ENCODE measurements around the gene PARD3. TPM values are rescaled to one million over a fixed set of nuclear protein-coding genes. Genes with fewer than 3 reads are reported as not detected.

PARD3 gene
- total RNA-seq, 1 donor from 2014 or later = 88.7 TPM

DNA sequence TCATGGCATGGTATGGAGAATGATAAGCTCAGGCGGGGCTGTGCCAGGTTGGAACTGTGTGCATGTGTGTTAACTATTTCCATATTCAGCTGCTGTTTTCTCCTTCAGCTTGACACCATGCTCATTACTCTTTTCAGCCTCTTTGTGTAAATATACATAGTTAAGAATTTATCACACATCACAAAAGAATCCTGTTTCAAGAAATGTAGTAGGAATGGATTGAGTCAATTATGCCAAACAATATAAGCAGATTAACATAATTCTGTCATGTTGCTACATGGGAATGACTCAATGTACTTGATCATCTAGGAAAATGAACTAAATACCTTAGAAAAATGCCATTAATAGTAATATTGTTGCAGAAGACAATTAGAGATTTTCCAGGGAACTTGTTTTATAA, 687.4 kb downstream of the PARD3 start:
- Histone ChIP-seq H3K4me3 (ENCODE audit: low read length in 3 of 3) (no peak overlapping the region), H3K4me1 (ENCODE audit: control insufficient read depth in 3 of 3, insufficient read depth in 3 of 3, low read length in 3 of 3) (no peaks in the 10 kb centered on the region), H3K36me3 (ENCODE audit: control insufficient read depth in 3 of 3, insufficient read depth in 3 of 3, low read length in 3 of 3) (peaks cover 0 to 3% (median 0%) of the 10 kb centered on the region in 3 donors), H3K9ac (ENCODE audit: low read depth in 1 of 3, low read length in 3 of 3) (no peak overlapping the region), H3K9me3 (ENCODE audit: control insufficient read depth in 3 of 3, low read length in 3 of 3) (no peaks in the 10 kb centered on the region), H3K27ac (ENCODE audit: low read depth, low read length) (no peak overlapping the region), H3K27me3 (ENCODE audit: control insufficient read depth in 3 of 3, insufficient read depth in 3 of 3, low read length in 3 of 3) (no peaks in the 10 kb centered on the region)

DNA sequence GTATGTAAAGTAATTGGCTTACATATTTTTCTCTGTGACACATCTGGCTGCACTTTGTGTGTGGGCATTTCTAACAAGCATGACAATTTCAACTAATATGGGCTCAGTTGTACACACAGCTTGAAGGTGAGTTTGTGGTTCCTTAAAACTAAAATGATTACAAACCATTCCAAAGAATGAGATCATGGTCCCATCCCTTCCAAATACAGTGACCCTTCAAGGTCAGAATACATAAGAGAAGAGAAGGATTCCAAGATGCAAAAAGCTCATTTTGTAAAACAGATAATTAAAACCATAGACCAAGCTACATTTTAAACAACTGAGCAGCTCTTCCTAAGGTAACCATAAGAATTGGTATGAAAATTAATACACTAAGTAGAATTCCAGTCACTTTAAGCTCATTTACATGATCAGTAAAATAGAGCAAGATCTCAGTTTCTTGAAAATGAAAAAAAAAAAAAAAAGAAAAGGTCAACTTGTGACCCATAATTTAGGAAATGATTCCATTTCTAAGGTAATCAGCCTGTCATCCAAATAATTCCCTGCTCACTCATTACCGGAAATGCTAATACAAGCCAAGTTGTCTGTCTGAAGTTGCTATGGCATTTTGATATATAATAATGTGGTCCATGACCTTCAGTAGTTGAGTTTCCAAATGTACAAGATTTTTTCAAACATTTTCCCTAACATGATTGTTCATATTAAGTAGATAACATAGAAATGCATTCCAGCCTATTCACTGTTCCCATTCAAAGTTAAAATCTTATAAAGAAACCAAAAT, 688.5 kb downstream of the PARD3 start:
- Histone ChIP-seq H3K27me3 (ENCODE audit: control insufficient read depth in 3 of 3, insufficient read depth in 3 of 3, low read length in 3 of 3) (no peaks in the 10 kb centered on the region), H3K27ac (ENCODE audit: low read depth, low read length) (no peak overlapping the region), H3K4me1 (ENCODE audit: control insufficient read depth in 3 of 3, insufficient read depth in 3 of 3, low read length in 3 of 3) (no peaks in the 10 kb centered on the region), H3K36me3 (ENCODE audit: control insufficient read depth in 3 of 3, insufficient read depth in 3 of 3, low read length in 3 of 3) (peaks cover 0 to 3% (median 0%) of the 10 kb centered on the region in 3 donors), H3K9ac (ENCODE audit: low read depth in 1 of 3, low read length in 3 of 3) (no peak overlapping the region), H3K4me3 (ENCODE audit: low read length in 3 of 3) (no peak overlapping the region), H3K9me3 (ENCODE audit: control insufficient read depth in 3 of 3, low read length in 3 of 3) (no peaks in the 10 kb centered on the region)

DNA sequence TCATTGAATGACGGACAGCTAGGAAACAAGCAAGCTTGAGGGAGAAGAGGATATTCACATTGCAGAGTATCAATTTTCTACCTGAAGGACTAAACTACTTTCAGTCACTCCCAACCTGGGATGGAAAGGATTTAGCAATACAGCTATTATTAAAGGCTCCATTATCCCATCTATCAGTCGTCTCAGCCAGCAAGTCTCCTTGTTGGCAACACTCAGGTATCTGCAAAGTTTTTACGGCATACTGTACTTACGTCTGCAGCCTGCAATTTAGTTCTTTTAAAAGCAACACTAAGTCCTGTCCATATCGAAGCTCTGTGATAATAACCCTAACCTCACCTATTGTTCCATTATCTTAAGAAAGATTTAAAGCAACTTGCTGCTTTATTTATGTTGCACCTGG, 689.4 kb downstream of the PARD3 start:
- no peaks in the 10 kb centered on the region for H3K9me3 ChIP-seq (ENCODE audit: control insufficient read depth in 3 of 3, low read length in 3 of 3)
- no peak overlapping the region for H3K4me3 ChIP-seq (ENCODE audit: low read length in 3 of 3)
- peaks cover 0 to 1% (median 0%) of the 10 kb centered on the region in 3 donors for H3K36me3 ChIP-seq (ENCODE audit: control insufficient read depth in 3 of 3, insufficient read depth in 3 of 3, low read length in 3 of 3)
- no peak overlapping the region for H3K9ac ChIP-seq (ENCODE audit: low read depth in 1 of 3, low read length in 3 of 3)
- H3K4me1 ChIP-seq (ENCODE audit: control insufficient read depth in 3 of 3, insufficient read depth in 3 of 3, low read length in 3 of 3) = no peaks in the 10 kb centered on the region
- no peak overlapping the region for H3K27ac ChIP-seq (ENCODE audit: low read depth, low read length)
- H3K27me3 ChIP-seq (ENCODE audit: control insufficient read depth in 3 of 3, insufficient read depth in 3 of 3, low read length in 3 of 3) = no peaks in the 10 kb centered on the region

DNA sequence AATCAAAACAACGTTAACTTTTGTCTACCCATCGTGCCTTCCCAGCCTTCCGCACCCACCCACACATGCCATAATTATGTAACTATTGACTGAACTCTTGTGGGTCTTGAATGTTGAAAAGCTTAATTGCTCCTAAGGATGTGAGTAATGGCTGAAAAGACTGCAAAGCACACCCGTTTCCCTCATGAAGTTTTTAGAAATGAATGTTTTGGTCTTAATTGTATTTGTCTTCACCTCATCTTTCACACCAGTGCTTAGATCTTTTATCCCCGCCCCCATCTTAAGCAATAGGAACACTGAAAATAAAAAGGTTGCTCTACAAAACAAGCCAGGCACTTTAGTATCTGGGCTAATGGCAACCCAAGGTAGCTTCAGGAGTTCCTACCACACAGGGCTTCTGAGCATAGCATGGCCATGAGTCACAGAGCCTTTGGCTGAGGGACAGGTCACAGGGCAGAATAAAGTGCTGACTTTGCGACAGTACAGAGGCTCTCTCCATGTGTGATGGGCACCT, 690.5 kb downstream of the PARD3 start:
- Histone ChIP-seq H3K9me3 (ENCODE audit: control insufficient read depth in 3 of 3, low read length in 3 of 3) (no peaks in the 10 kb centered on the region), H3K27me3 (ENCODE audit: control insufficient read depth in 3 of 3, insufficient read depth in 3 of 3, low read length in 3 of 3) (no peaks in the 10 kb centered on the region), H3K27ac (ENCODE audit: low read depth, low read length) (no peak overlapping the region), H3K36me3 (ENCODE audit: control insufficient read depth in 3 of 3, insufficient read depth in 3 of 3, low read length in 3 of 3) (no peaks in the 10 kb centered on the region), H3K9ac (ENCODE audit: low read depth in 1 of 3, low read length in 3 of 3) (no peak overlapping the region), H3K4me3 (ENCODE audit: low read length in 3 of 3) (no peak overlapping the region), H3K4me1 (ENCODE audit: control insufficient read depth in 3 of 3, insufficient read depth in 3 of 3, low read length in 3 of 3) (no peaks in the 10 kb centered on the region)

DNA sequence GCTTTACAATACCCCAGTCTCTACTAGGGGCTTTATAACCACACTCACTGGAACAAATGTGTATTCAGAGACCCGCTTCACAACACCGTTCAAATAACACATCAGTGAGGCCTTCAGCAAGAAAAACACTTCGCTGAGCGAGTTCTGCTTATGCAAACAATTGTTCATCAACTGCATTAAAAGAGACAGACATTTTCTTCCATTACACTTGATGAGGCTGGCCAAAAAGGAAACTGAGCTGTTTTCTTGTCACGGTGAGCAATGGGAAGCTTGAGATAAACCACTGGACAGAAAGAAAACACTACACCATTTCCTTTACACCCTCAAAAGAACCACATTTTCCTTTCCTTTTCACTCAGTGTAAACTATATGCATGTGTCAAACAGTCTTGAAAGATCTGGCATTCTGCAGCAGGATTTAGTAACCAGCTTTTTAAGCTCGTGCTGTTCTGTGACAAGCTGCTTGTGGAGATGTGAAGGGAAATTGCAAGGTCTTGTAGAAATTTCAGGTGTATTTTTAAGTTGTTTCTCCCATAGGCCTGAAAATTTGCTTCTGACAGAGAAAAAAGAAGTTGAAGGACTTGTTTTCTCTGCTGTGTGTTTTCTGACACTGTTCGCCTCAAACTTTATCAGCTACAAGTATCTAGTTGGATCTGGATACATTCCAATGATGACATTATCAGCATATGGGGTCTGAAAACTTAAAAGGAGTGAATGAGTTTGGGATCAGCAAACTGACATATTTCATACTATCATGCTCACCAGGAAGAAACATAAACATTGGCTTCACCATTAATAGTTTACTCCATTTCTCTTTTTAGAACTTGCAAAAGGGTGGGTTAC, 693.1 kb downstream of the PARD3 start:
- H3K36me3 ChIP-seq (ENCODE audit: control insufficient read depth in 3 of 3, insufficient read depth in 3 of 3, low read length in 3 of 3) = no peaks in the 10 kb centered on the region
- peaks cover 0 to 2% (median 2%) of the 10 kb centered on the region in 3 donors for H3K4me1 ChIP-seq (ENCODE audit: control insufficient read depth in 3 of 3, insufficient read depth in 3 of 3, low read length in 3 of 3)
- H3K4me3 ChIP-seq (ENCODE audit: low read length in 3 of 3) = no peak overlapping the region
- no peak overlapping the region for H3K9ac ChIP-seq (ENCODE audit: low read depth in 1 of 3, low read length in 3 of 3)
- no peaks in the 10 kb centered on the region for H3K27me3 ChIP-seq (ENCODE audit: control insufficient read depth in 3 of 3, insufficient read depth in 3 of 3, low read length in 3 of 3)
- no peak overlapping the region for H3K27ac ChIP-seq (ENCODE audit: low read depth, low read length)
- no peaks in the 10 kb centered on the region for H3K9me3 ChIP-seq (ENCODE audit: control insufficient read depth in 3 of 3, low read length in 3 of 3)

DNA sequence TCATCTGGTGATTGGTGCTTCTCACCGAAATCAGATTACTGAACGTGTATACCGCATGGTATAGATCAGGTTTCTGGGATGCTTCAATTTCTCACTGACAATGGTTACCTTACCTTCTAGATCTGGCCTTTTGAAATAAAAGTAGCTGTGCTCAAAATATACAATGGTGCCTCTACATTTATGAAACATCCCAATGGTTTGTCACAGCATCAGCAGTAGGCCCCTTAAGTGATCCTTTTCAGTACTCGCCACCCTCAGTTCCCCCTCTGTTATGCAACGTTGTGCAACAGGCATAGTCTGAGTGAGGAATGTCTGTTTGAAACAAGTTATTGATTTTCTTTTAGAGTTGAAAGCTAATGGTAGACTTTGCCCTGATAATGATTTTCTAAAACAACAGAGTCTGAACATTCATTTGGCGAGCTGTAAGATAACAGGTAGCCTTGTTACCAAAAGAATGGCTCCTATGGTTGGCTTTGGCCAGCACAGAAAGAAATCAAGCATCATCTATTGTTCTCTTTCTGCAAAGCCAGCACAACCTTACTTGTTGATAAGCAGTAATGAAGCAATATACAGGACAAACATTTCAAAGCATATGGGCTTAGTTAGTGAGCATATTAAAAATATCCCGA, 693.9 kb downstream of the PARD3 start:
- Histone ChIP-seq H3K9ac (ENCODE audit: low read depth in 1 of 3, low read length in 3 of 3) (no peak overlapping the region), H3K9me3 (ENCODE audit: control insufficient read depth in 3 of 3, low read length in 3 of 3) (no peaks in the 10 kb centered on the region), H3K27me3 (ENCODE audit: control insufficient read depth in 3 of 3, insufficient read depth in 3 of 3, low read length in 3 of 3) (no peaks in the 10 kb centered on the region), H3K27ac (ENCODE audit: low read depth, low read length) (no peak overlapping the region), H3K4me1 (ENCODE audit: control insufficient read depth in 3 of 3, insufficient read depth in 3 of 3, low read length in 3 of 3) (peaks cover 3 to 9% (median 8%) of the 10 kb centered on the region in 3 donors), H3K4me3 (ENCODE audit: low read length in 3 of 3) (no peak overlapping the region), H3K36me3 (ENCODE audit: control insufficient read depth in 3 of 3, insufficient read depth in 3 of 3, low read length in 3 of 3) (no peaks in the 10 kb centered on the region)

DNA sequence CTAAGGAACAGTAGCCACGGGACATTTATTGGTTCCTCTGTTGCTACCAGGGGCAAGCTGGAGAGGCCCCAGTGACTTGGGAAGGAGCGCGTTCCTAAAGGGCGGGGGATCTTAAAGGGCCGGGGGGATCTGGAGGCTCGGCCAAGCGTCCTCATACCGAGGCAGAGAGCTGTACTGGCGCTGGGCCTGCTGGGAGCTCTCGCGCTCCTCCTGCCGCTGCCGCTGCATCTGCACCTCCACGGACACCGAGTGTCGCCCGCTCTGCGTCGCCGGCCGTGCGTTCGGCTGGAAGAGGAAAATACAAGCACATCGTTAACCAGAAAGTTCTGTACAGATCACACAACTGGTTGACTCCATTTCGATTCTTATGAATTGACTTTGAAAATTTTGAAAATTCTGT, 695.6 kb downstream of the PARD3 start:
- Histone ChIP-seq H3K4me3 (ENCODE audit: low read length in 3 of 3) (no peak overlapping the region), H3K36me3 (ENCODE audit: control insufficient read depth in 3 of 3, insufficient read depth in 3 of 3, low read length in 3 of 3) (no peaks in the 10 kb centered on the region), H3K27ac (ENCODE audit: low read depth, low read length) (no peak overlapping the region), H3K9me3 (ENCODE audit: control insufficient read depth in 3 of 3, low read length in 3 of 3) (no peaks in the 10 kb centered on the region), H3K4me1 (ENCODE audit: control insufficient read depth in 3 of 3, insufficient read depth in 3 of 3, low read length in 3 of 3) (peaks cover 3 to 11% (median 8%) of the 10 kb centered on the region in 3 donors), H3K9ac (ENCODE audit: low read depth in 1 of 3, low read length in 3 of 3) (no peak overlapping the region), H3K27me3 (ENCODE audit: control insufficient read depth in 3 of 3, insufficient read depth in 3 of 3, low read length in 3 of 3) (no peaks in the 10 kb centered on the region)

DNA sequence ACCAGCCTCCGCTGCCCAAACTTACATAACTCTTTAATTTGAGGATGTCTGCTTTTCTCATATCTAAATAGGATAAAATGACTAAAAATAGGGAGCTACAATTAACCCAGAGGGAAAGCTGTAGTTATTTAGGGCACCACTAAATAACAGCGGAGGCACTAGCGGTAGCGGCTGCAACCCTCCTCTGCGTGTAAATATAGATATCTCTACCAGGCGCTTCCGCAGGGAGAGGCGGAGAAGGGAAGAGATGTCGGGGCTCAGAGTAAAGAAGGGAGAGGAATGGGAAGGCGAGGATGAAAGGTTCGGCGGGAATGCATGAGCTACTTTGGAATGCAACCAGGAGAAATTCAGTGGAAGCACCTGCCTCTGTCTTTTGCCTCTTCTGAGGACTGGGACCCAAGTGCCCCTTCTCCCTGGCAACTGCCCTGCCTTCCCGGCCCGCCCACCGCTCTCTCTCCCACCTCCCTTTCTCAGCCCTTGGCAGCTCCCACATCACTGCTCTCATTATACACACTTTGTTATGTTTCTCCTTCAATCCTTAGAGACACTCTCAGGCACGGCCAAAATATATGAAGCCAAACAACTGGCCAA, 698.3 kb downstream of the PARD3 start:
- Histone ChIP-seq H3K27me3 (ENCODE audit: control insufficient read depth in 3 of 3, insufficient read depth in 3 of 3, low read length in 3 of 3) (no peaks in the 10 kb centered on the region), H3K36me3 (ENCODE audit: control insufficient read depth in 3 of 3, insufficient read depth in 3 of 3, low read length in 3 of 3) (no peaks in the 10 kb centered on the region), H3K9ac (ENCODE audit: low read depth in 1 of 3, low read length in 3 of 3) (no peak overlapping the region), H3K4me1 (ENCODE audit: control insufficient read depth in 3 of 3, insufficient read depth in 3 of 3, low read length in 3 of 3) (peaks cover 3 to 11% (median 8%) of the 10 kb centered on the region in 3 donors), H3K4me3 (ENCODE audit: low read length in 3 of 3) (peak overlapping the region in 1 of 3 donors; percentile 3), H3K9me3 (ENCODE audit: control insufficient read depth in 3 of 3, low read length in 3 of 3) (no peaks in the 10 kb centered on the region), H3K27ac (ENCODE audit: low read depth, low read length) (no peak overlapping the region)

DNA sequence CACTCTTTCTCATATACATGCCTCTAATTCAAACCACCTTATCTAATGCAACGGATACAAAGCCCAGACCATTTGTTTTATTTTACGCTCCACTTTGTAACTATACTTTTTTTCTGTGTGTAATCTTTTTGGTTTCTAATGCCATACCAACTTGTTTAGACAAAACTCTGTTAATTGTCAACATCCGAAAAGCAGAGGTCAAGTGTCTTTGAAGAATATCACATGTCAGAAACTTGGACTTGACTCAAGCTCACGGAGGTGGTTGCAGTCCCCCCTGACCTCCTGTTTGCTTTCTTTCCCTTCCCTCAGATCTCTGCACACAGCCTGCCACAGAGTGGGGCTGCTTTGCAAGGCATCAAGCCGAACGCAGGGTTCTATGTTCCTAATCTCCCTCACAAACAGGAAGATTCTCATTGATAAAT, 698.9 kb downstream of the PARD3 start:
- Histone ChIP-seq H3K4me3 (ENCODE audit: low read length in 3 of 3) (peak overlapping the region in 1 of 3 donors; percentile 3), H3K4me1 (ENCODE audit: control insufficient read depth in 3 of 3, insufficient read depth in 3 of 3, low read length in 3 of 3) (peaks cover 3 to 11% (median 8%) of the 10 kb centered on the region in 3 donors), H3K27ac (ENCODE audit: low read depth, low read length) (no peak overlapping the region), H3K36me3 (ENCODE audit: control insufficient read depth in 3 of 3, insufficient read depth in 3 of 3, low read length in 3 of 3) (peaks cover 0 to 3% (median 1%) of the 10 kb centered on the region in 3 donors), H3K9ac (ENCODE audit: low read depth in 1 of 3, low read length in 3 of 3) (no peak overlapping the region), H3K27me3 (ENCODE audit: control insufficient read depth in 3 of 3, insufficient read depth in 3 of 3, low read length in 3 of 3) (no peaks in the 10 kb centered on the region), H3K9me3 (ENCODE audit: control insufficient read depth in 3 of 3, low read length in 3 of 3) (no peaks in the 10 kb centered on the region)

Measured in skeletal muscle tissue (tissue), 4 donors.